Measurements from ENCODE around the gene PLD1. TPM values are rescaled to one million over a fixed set of nuclear protein-coding genes. Genes with fewer than 3 reads are reported as not detected.
A peak's percentile ranks its signal among the peaks of the same experiment; 100 is the strongest.

Gene PLD1
- total RNA-seq, 2 donors from 2014 or later = 5.4 to 7.7 TPM

- ATAC-seq (no peak), DNase-seq (ENCODE audit: low spot score) (no peak)
- Mint-ChIP-seq H3K9me3 (no peaks in the 10 kb centered on the region), H3K36me3 (no peaks in the 10 kb centered on the region), H3K27ac (no peak overlapping the region), H3K27me3 (no peaks in the 10 kb centered on the region), H3K4me1 (ENCODE audit: low read depth in 2 of 2) (peaks cover 8 to 10% of the 10 kb centered on the region in 2 donors), H3K4me3 (no peak overlapping the region)
Observed at GRCh38 chr3:171744158-171744741, 66.0 kb downstream of the PLD1 start.

GRCh38 chr3:171743327-171744157 is 66.7 kb downstream of the PLD1 start:
- Mint-ChIP-seq H3K4me3 (no peak overlapping the region), H3K27ac (no peak overlapping the region), H3K27me3 (no peaks in the 10 kb centered on the region), H3K9me3 (no peaks in the 10 kb centered on the region), H3K36me3 (no peaks in the 10 kb centered on the region), H3K4me1 (ENCODE audit: low read depth in 2 of 2) (peaks cover 8 to 10% of the 10 kb centered on the region in 2 donors)
- DNase-seq (ENCODE audit: low spot score) (no peak), ATAC-seq (peak in 1 of 2 donors; percentile 51)

GRCh38 chr3:171741377-171741776 is 68.9 kb downstream of the PLD1 start:
- H3K36me3 Mint-ChIP-seq = no peaks in the 10 kb centered on the region
- H3K4me3 Mint-ChIP-seq = no peak overlapping the region
- no peaks in the 10 kb centered on the region for H3K27me3 Mint-ChIP-seq
- H3K4me1 Mint-ChIP-seq (ENCODE audit: low read depth in 2 of 2) = peaks cover 0 to 4% of the 10 kb centered on the region in 2 donors
- H3K9me3 Mint-ChIP-seq = no peaks in the 10 kb centered on the region
- ATAC-seq (no peak), DNase-seq (ENCODE audit: low spot score) (no peak)
- H3K27ac Mint-ChIP-seq = no peak overlapping the region

GRCh38 chr3:171736556-171736955 is 73.7 kb downstream of the PLD1 start:
- Mint-ChIP-seq H3K27me3 (no peaks in the 10 kb centered on the region), H3K36me3 (no peaks in the 10 kb centered on the region), H3K27ac (no peak overlapping the region), H3K9me3 (no peaks in the 10 kb centered on the region), H3K4me3 (no peak overlapping the region), H3K4me1 (ENCODE audit: low read depth in 2 of 2) (no peaks in the 10 kb centered on the region)
- ATAC-seq = no peak
- DNase-seq (ENCODE audit: low spot score) = no peak

- Mint-ChIP-seq H3K4me3 (no peak overlapping the region), H3K9me3 (no peaks in the 10 kb centered on the region), H3K4me1 (ENCODE audit: low read depth in 2 of 2) (no peaks in the 10 kb centered on the region), H3K27ac (no peak overlapping the region), H3K27me3 (no peaks in the 10 kb centered on the region), H3K36me3 (no peaks in the 10 kb centered on the region)
- no peak for ATAC-seq
- no peak for DNase-seq (ENCODE audit: low spot score)
Observed at GRCh38 chr3:171733561-171733960, 76.7 kb downstream of the PLD1 start.

- H3K36me3 Mint-ChIP-seq = no peaks in the 10 kb centered on the region
- no peak overlapping the region for H3K4me3 Mint-ChIP-seq
- no peak for DNase-seq (ENCODE audit: low spot score)
- no peak overlapping the region for H3K27ac Mint-ChIP-seq
- no peak for ATAC-seq
- no peaks in the 10 kb centered on the region for H3K4me1 Mint-ChIP-seq (ENCODE audit: low read depth in 2 of 2)
- H3K9me3 Mint-ChIP-seq = no peaks in the 10 kb centered on the region
- no peaks in the 10 kb centered on the region for H3K27me3 Mint-ChIP-seq
Observed at GRCh38 chr3:171732756-171733155, 77.5 kb downstream of the PLD1 start.

GRCh38 chr3:171731691-171732090 is 78.6 kb downstream of the PLD1 start:
- H3K27me3 Mint-ChIP-seq = no peaks in the 10 kb centered on the region
- ATAC-seq (no peak), DNase-seq (ENCODE audit: low spot score) (no peak)
- H3K4me3 Mint-ChIP-seq = no peak overlapping the region
- no peaks in the 10 kb centered on the region for H3K36me3 Mint-ChIP-seq
- H3K27ac Mint-ChIP-seq = no peak overlapping the region
- H3K9me3 Mint-ChIP-seq = no peaks in the 10 kb centered on the region
- no peaks in the 10 kb centered on the region for H3K4me1 Mint-ChIP-seq (ENCODE audit: low read depth in 2 of 2)

GRCh38 chr3:171729452-171730334 is 80.6 kb downstream of the PLD1 start:
- no peaks in the 10 kb centered on the region for H3K4me1 Mint-ChIP-seq (ENCODE audit: low read depth in 2 of 2)
- H3K27ac Mint-ChIP-seq = no peak overlapping the region
- no peaks in the 10 kb centered on the region for H3K27me3 Mint-ChIP-seq
- peaks cover 4% of the 10 kb centered on the region for H3K36me3 Mint-ChIP-seq
- no peak for DNase-seq (ENCODE audit: low spot score)
- ATAC-seq = no peak
- H3K9me3 Mint-ChIP-seq = no peaks in the 10 kb centered on the region
- no peak overlapping the region for H3K4me3 Mint-ChIP-seq

GRCh38 chr3:171727288-171727687 is 83.0 kb downstream of the PLD1 start:
- no peak overlapping the region for H3K27ac Mint-ChIP-seq
- DNase-seq (ENCODE audit: low spot score) (no peak), ATAC-seq (no peak)
- no peaks in the 10 kb centered on the region for H3K27me3 Mint-ChIP-seq
- no peak overlapping the region for H3K4me3 Mint-ChIP-seq
- no peaks in the 10 kb centered on the region for H3K4me1 Mint-ChIP-seq (ENCODE audit: low read depth in 2 of 2)
- H3K9me3 Mint-ChIP-seq = no peaks in the 10 kb centered on the region
- peaks cover 5% of the 10 kb centered on the region for H3K36me3 Mint-ChIP-seq

GRCh38 chr3:171718493-171719185 is 91.6 kb downstream of the PLD1 start:
- no peak for ATAC-seq

DNA sequence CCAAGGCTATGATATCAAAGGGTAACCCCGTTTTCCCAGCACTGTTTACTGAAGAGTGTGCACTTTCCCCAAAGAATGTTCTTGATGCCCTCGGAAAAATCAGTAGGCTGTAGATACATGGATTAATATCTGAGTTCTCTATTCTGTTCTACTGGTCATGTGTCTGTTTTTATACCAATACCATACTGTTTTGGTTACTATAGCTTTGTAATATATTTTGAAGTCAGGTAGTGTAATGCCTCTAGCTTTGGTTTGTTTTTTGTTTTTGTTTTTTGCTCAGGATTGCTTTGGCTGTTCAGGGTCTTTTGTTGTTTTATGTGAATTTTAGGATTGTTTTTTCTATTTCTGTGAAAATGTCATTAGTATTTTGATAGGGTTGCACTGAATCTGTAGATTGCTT is 95.1 kb downstream of the PLD1 start:
- Mint-ChIP-seq H3K4me1 (ENCODE audit: low read depth in 2 of 2) (no peaks in the 10 kb centered on the region), H3K9me3 (no peaks in the 10 kb centered on the region), H3K27ac (no peak overlapping the region), H3K36me3 (peaks cover 10% of the 10 kb centered on the region), H3K27me3 (no peaks in the 10 kb centered on the region), H3K4me3 (no peak overlapping the region)
- no peak for ATAC-seq
- DNase-seq (ENCODE audit: low spot score) = no peak

More at GRCh38 chr3:171718493-171719185, 91.6 kb downstream of the PLD1 start:
- no peaks in the 10 kb centered on the region for H3K9me3 Mint-ChIP-seq
- H3K4me1 Mint-ChIP-seq (ENCODE audit: low read depth in 2 of 2) = no peaks in the 10 kb centered on the region
- no peaks in the 10 kb centered on the region for H3K27me3 Mint-ChIP-seq
- no peak overlapping the region for H3K4me3 Mint-ChIP-seq
- no peak for DNase-seq (ENCODE audit: low spot score)
- peaks cover 10% of the 10 kb centered on the region for H3K36me3 Mint-ChIP-seq
- no peak overlapping the region for H3K27ac Mint-ChIP-seq

GRCh38 chr3:171712171-171712938 is 97.9 kb downstream of the PLD1 start:
- no peaks in the 10 kb centered on the region for H3K9me3 Mint-ChIP-seq
- peaks cover 10% of the 10 kb centered on the region for H3K36me3 Mint-ChIP-seq
- no peaks in the 10 kb centered on the region for H3K27me3 Mint-ChIP-seq
- H3K4me1 Mint-ChIP-seq (ENCODE audit: low read depth in 2 of 2) = no peaks in the 10 kb centered on the region
- ATAC-seq = no peak
- DNase-seq (ENCODE audit: low spot score) = no peak
- no peak overlapping the region for H3K27ac Mint-ChIP-seq
- H3K4me3 Mint-ChIP-seq = no peak overlapping the region
